ENCODE data around the gene KIAA0930.
"Not testable (repeated sequence)": the region's sequence is repeated elsewhere in the genome, so short reads cannot be mapped to it uniquely, and the experiment has no call there.

- TF ChIP-seq, protein P1, sequence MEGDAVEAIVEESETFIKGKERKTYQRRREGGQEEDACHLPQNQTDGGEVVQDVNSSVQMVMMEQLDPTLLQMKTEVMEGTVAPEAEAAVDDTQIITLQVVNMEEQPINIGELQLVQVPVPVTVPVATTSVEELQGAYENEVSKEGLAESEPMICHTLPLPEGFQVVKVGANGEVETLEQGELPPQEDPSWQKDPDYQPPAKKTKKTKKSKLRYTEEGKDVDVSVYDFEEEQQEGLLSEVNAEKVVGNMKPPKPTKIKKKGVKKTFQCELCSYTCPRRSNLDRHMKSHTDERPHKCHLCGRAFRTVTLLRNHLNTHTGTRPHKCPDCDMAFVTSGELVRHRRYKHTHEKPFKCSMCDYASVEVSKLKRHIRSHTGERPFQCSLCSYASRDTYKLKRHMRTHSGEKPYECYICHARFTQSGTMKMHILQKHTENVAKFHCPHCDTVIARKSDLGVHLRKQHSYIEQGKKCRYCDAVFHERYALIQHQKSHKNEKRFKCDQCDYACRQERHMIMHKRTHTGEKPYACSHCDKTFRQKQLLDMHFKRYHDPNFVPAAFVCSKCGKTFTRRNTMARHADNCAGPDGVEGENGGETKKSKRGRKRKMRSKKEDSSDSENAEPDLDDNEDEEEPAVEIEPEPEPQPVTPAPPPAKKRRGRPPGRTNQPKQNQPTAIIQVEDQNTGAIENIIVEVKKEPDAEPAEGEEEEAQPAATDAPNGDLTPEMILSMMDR (IDR thresholded peaks at IDR 0.05; ENCODE audit: borderline replicate concordance, extremely low read depth, low read length, poor library complexity, severe bottlenecking), result not testable (repeated sequence)
- TF ChIP-seq EZH2 (IDR thresholded peaks at IDR 0.05; ENCODE audit: borderline replicate concordance, low read depth, low read length, severe bottlenecking), result not testable (repeated sequence)
Measured at GRCh38 chr22:45257941-45258340, 17.2 kb upstream of the KIAA0930 start.

Measured in DND-41 (cell line).